ENCODE results near the gene RNF128. TPM values are rescaled to one million over a fixed set of nuclear protein-coding genes. Genes with fewer than 3 reads are reported as not detected.

The RNF128 gene
- total RNA-seq, 1 donor from 2014 or later: 14.9 TPM

DNA sequence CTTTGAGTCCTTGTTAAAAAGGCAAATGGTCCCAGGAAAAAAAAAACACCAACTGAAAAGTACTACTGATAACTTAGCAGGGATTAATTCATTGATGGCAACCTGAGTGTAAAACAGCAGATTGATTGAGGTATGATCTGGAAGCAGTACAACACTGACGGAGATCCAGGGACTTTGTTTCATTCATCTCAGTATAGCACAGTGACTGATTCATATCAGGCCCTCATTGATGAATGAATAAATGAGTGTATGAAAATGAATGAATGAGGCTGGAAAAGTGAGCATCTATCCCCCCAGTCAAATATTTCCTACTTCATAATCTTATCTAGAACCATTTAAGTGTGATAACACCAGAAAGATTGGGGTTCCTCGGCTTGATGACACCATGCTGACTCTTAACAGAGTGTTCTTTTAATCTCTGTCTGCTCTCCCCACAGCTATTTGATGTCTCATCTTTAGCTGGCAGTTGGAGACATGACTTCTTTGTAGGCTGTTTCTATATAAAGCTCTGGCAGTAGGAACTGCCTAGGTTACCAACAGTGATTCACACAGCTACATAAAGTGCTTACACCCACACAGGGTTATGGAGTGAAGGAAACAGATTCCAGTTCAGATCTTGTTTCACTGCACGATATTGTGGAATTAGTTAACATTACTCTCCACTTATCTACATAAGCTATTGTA lies 18.6 kb upstream of the RNF128 start:
- H4K20me1 ChIP-seq (ENCODE audit: insufficient read depth, low read length): no peaks in the 10 kb centered on the region
- H3K9ac ChIP-seq (ENCODE audit: low read length): peak overlapping the region; percentile 64
- no peak overlapping the region for H3K4me3 ChIP-seq (ENCODE audit: insufficient read depth, low read depth, low read length)
- H3K9me3 ChIP-seq (ENCODE audit: insufficient read depth, low read depth, low read length): no peaks in the 10 kb centered on the region
- peaks cover 10% of the 10 kb centered on the region for H3K4me1 ChIP-seq (ENCODE audit: insufficient read depth, low read length)
- H3K79me2 ChIP-seq (ENCODE audit: insufficient read depth, low read length): no peaks in the 10 kb centered on the region
- H3K27me3 ChIP-seq (ENCODE audit: insufficient read depth, low read length): no peaks in the 10 kb centered on the region
- H3K27me3 Mint-ChIP-seq (ENCODE audit: low read depth, unreplicated experiment): no peaks in the 10 kb centered on the region
- peaks cover 11% of the 10 kb centered on the region for H3K4me1 Mint-ChIP-seq (ENCODE audit: low read depth, unreplicated experiment)
- no peaks in the 10 kb centered on the region for H3K36me3 ChIP-seq (ENCODE audit: insufficient read depth, low read length)
- H3K36me3 Mint-ChIP-seq (ENCODE audit: low read depth, unreplicated experiment): no peaks in the 10 kb centered on the region
- peak; percentile 96 for DNase-seq (ENCODE audit: low read depth)
- H3K27ac ChIP-seq (ENCODE audit: low read depth, low read length): peak overlapping the region; percentile 81
- FAIRE-seq: peak; percentile 100
- H3K4me3 Mint-ChIP-seq (ENCODE audit: unreplicated experiment): no peak overlapping the region
- no peak overlapping the region for H2AFZ ChIP-seq (ENCODE audit: low read depth, low read length)
- TF ChIP-seq, protein P1, sequence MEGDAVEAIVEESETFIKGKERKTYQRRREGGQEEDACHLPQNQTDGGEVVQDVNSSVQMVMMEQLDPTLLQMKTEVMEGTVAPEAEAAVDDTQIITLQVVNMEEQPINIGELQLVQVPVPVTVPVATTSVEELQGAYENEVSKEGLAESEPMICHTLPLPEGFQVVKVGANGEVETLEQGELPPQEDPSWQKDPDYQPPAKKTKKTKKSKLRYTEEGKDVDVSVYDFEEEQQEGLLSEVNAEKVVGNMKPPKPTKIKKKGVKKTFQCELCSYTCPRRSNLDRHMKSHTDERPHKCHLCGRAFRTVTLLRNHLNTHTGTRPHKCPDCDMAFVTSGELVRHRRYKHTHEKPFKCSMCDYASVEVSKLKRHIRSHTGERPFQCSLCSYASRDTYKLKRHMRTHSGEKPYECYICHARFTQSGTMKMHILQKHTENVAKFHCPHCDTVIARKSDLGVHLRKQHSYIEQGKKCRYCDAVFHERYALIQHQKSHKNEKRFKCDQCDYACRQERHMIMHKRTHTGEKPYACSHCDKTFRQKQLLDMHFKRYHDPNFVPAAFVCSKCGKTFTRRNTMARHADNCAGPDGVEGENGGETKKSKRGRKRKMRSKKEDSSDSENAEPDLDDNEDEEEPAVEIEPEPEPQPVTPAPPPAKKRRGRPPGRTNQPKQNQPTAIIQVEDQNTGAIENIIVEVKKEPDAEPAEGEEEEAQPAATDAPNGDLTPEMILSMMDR (IDR thresholded peaks at IDR 0.05; ENCODE audit: insufficient read depth, low read depth, low read length): no peak
- TF ChIP-seq EZH2 (IDR thresholded peaks at IDR 0.05; ENCODE audit: insufficient read depth, low read length): no peak
- peak overlapping the region; percentile 71 for H3K4me2 ChIP-seq (ENCODE audit: low read length)
- H3K9me3 Mint-ChIP-seq (ENCODE audit: unreplicated experiment): no peaks in the 10 kb centered on the region
- H3K27ac Mint-ChIP-seq (ENCODE audit: unreplicated experiment): peak overlapping the region; percentile 97

DNA sequence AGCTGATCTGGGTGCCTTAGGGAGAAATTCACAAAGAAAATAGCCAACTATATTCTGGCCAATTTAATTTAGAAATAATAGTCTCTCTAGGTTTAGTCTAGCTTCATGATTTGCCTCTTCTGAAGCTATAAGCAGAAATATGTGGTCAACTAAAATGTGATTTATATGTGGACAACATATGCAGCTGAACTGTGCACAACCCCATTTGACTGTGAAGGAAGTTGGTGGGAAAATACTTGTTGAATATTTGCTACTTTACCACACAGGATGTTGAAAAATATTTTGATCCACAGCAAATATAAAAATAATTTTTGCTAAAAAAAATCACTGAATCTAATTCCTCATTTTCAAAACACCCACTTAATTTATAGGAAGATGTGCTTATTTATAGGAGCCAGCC lies 15.7 kb upstream of the RNF128 start:
- no peak overlapping the region for H3K4me3 Mint-ChIP-seq (ENCODE audit: unreplicated experiment)
- peaks cover 10% of the 10 kb centered on the region for H3K4me1 ChIP-seq (ENCODE audit: insufficient read depth, low read length)
- no peak overlapping the region for H3K4me2 ChIP-seq (ENCODE audit: low read length)
- H3K4me3 ChIP-seq (ENCODE audit: insufficient read depth, low read depth, low read length): no peak overlapping the region
- peaks cover 12% of the 10 kb centered on the region for H3K4me1 Mint-ChIP-seq (ENCODE audit: low read depth, unreplicated experiment)
- H3K27ac Mint-ChIP-seq (ENCODE audit: unreplicated experiment): no peak overlapping the region
- no peaks in the 10 kb centered on the region for H3K36me3 Mint-ChIP-seq (ENCODE audit: low read depth, unreplicated experiment)
- no peaks in the 10 kb centered on the region for H3K9me3 Mint-ChIP-seq (ENCODE audit: unreplicated experiment)
- no peak overlapping the region for H3K27ac ChIP-seq (ENCODE audit: low read depth, low read length)
- peak; percentile 8 for DNase-seq (ENCODE audit: low read depth)
- H3K9ac ChIP-seq (ENCODE audit: low read length): no peak overlapping the region
- H3K79me2 ChIP-seq (ENCODE audit: insufficient read depth, low read length): no peaks in the 10 kb centered on the region
- no peaks in the 10 kb centered on the region for H3K9me3 ChIP-seq (ENCODE audit: insufficient read depth, low read depth, low read length)
- peak; percentile 96 for FAIRE-seq
- TF ChIP-seq, protein P1 (IDR thresholded peaks at IDR 0.05; ENCODE audit: insufficient read depth, low read depth, low read length): no peak
- no peaks in the 10 kb centered on the region for H4K20me1 ChIP-seq (ENCODE audit: insufficient read depth, low read length)
- H3K36me3 ChIP-seq (ENCODE audit: insufficient read depth, low read length): no peaks in the 10 kb centered on the region
- H3K27me3 ChIP-seq (ENCODE audit: insufficient read depth, low read length): no peaks in the 10 kb centered on the region
- no peaks in the 10 kb centered on the region for H3K27me3 Mint-ChIP-seq (ENCODE audit: low read depth, unreplicated experiment)
- no peak overlapping the region for H2AFZ ChIP-seq (ENCODE audit: low read depth, low read length)

DNA sequence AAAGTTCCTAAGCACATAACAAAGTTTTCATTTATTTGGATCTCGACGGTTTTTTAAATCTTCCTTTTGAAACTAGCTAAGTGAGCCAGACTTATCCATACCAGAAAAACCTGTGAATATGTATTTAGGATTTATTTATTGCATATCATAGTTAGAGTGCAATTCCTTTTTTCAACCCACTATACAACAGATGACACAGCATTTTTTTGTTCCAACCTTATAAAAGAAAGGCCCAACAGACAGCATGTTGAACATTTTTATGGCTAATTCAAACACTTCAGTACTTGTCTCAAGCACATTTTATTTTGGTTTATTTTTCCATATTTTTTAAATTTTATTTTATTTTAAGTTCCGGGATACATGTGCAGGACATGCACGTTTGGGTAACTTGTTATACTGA lies 15.1 kb upstream of the RNF128 start:
- no peaks in the 10 kb centered on the region for H3K79me2 ChIP-seq (ENCODE audit: insufficient read depth, low read length)
- peaks cover 10% of the 10 kb centered on the region for H3K4me1 ChIP-seq (ENCODE audit: insufficient read depth, low read length)
- Mint-ChIP-seq H3K27me3 (ENCODE audit: low read depth, unreplicated experiment) (no peaks in the 10 kb centered on the region), H3K4me3 (ENCODE audit: unreplicated experiment) (no peak overlapping the region), H3K4me1 (ENCODE audit: low read depth, unreplicated experiment) (peaks cover 14% of the 10 kb centered on the region), H3K27ac (ENCODE audit: unreplicated experiment) (no peak overlapping the region), H3K36me3 (ENCODE audit: low read depth, unreplicated experiment) (no peaks in the 10 kb centered on the region), H3K9me3 (ENCODE audit: unreplicated experiment) (no peaks in the 10 kb centered on the region)
- no peaks in the 10 kb centered on the region for H3K27me3 ChIP-seq (ENCODE audit: insufficient read depth, low read length)
- H3K4me3 ChIP-seq (ENCODE audit: insufficient read depth, low read depth, low read length): no peak overlapping the region
- H4K20me1 ChIP-seq (ENCODE audit: insufficient read depth, low read length): no peaks in the 10 kb centered on the region
- no peak overlapping the region for H3K27ac ChIP-seq (ENCODE audit: low read depth, low read length)
- FAIRE-seq (peak; percentile 54), DNase-seq (ENCODE audit: low read depth) (no peak)
- H3K36me3 ChIP-seq (ENCODE audit: insufficient read depth, low read length): no peaks in the 10 kb centered on the region
- H3K9me3 ChIP-seq (ENCODE audit: insufficient read depth, low read depth, low read length): no peaks in the 10 kb centered on the region
- H3K9ac ChIP-seq (ENCODE audit: low read length): no peak overlapping the region
- no peak overlapping the region for H2AFZ ChIP-seq (ENCODE audit: low read depth, low read length)
- TF ChIP-seq, protein P1 (IDR thresholded peaks at IDR 0.05; ENCODE audit: insufficient read depth, low read depth, low read length): no peak
- TF ChIP-seq EZH2 (IDR thresholded peaks at IDR 0.05; ENCODE audit: insufficient read depth, low read length): no peak
- no peak overlapping the region for H3K4me2 ChIP-seq (ENCODE audit: low read length)

Measured in astrocyte (in vitro differentiated cells and primary cell).